Measurements from ENCODE around the gene GNAQ.
"Not testable (repeated sequence)": the region's sequence is repeated elsewhere in the genome, so short reads cannot be mapped to it uniquely, and the experiment has no call there.

GRCh38 chr9:77863638-77864037, 168.0 kb downstream of the GNAQ start:
- TF ChIP-seq EZH2 (IDR thresholded peaks at IDR 0.05; ENCODE audit: borderline replicate concordance, insufficient read depth, low read depth, low read length, poor library complexity, severe bottlenecking); CTCF (IDR thresholded peaks at IDR 0.05): not testable (repeated sequence)

Measured in B cell (primary cell).